HT-29 (cell line): ENCODE measurements around the gene FAF1. TPM values are rescaled to one million over a fixed set of nuclear protein-coding genes. Genes with fewer than 3 reads are reported as not detected.
"Not testable (repeated sequence)": the region's sequence is repeated elsewhere in the genome, so short reads cannot be mapped to it uniquely, and the experiment has no call there.

Experiments used
- DNase-seq: peaks from one replicate; pipeline ENCODE4 v3.0.0-alpha.2; 2015; ENCODE audit warnings: low spot score
- total RNA-seq: library from RNA; depleted of rRNA; stranded (reverse); fragments of >200 nt; shearing (Covaris generic); gene quantifications from 2 replicates; pipeline ENCODE4 v1.2.3, GENCODE V29; 2014

Gene FAF1
- total RNA-seq, 1 experiment from 2014 or later = 25.9 TPM

DNA sequence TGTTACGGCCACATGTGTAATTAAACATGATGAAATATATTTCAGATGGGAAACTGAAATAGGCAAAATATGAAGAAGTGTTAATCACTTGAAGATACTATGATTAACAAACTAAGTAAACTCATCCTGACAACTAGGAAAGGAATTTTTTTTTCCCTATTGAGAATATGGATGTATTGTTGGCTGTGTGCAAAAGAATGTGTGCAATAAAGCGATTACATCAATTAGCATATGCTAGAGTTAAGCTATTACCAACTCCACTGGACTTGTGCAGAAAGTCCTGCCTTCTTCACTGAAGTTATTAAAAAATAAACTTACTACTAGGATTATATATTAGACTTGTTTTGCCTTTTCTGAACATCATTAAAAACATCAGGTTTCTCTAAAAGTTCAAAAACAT is 393.7 kb downstream of the FAF1 start:
- DNase-seq = no peak

DNA sequence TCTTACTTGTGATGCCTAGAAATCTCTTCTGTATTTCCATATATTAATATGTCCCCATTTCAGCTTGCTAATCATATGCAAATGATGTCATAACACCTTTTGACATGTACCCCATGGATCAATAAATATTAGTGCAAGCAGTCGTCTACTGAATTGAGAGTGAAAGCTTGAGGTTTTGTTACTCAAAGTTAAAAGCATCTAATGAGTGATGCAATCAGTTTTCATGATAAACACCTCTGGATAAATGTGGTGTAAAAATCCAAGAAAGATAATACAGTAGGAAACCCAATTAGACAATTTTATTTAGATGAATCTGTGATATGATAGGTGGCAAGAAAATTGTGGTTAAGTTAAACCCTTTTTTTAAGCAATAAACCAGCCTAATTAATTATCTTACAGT is 395.6 kb downstream of the FAF1 start:
- no peak for DNase-seq

DNA sequence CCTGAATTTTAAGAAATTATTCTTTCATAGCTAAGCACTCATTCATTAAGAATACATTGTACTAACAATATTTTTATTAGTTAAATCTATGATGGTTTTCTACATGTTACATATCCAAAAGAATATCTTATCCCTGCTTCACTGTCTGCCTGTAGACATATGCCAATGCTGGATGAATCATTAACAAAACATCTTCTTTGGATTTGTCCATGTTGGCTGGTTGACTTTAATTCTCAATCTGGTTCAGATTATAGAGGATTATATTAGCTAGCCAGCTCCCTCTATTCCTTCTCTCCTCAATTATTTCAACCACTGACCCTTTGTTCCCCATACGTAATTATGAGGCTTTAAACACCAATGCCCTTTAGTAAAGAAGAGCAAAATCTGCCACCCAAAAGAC is 398.0 kb downstream of the FAF1 start:
- no peak for DNase-seq

DNA sequence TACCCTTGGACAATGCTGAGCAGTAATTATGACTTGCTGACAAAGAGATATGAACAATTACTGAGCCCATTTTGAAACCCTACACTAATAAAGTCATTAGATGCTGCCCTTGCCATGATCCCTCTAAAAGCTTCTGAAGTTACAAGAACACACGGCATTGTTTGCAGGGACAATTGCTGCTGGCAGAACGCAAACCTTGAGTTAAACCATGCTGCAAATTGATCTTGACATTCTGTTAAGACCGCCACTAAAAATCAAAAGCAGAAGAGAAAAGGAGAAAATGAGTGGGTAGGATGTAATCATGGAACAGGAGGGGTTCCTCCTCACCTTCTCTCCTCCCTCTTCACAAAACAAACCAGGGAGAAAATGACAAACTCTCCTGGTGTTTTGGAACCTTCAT is 400.6 kb downstream of the FAF1 start:
- DNase-seq = no peak

GRCh38 chr1:50553921-50554320 is 406.1 kb downstream of the FAF1 start:
- no peak for DNase-seq

DNA sequence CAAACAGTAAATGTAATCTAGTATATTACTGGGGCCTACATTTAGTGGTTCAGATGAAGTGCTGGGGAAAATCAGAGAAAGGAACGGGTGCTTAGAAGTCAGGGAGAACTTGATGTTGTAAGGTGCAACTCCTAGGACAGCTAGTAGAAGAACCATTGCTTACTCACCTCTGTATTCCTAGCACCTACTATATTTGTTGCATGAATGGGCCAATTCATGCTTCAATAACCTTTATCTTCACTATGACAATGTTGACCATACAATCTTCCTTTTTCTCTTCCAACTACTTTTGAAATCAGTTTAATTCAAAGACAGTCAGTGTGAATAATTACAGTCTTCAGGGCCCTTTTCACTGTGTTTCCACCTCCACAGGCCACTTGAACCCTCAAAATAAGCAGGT is 411.8 kb downstream of the FAF1 start:
- DNase-seq = no peak

DNA sequence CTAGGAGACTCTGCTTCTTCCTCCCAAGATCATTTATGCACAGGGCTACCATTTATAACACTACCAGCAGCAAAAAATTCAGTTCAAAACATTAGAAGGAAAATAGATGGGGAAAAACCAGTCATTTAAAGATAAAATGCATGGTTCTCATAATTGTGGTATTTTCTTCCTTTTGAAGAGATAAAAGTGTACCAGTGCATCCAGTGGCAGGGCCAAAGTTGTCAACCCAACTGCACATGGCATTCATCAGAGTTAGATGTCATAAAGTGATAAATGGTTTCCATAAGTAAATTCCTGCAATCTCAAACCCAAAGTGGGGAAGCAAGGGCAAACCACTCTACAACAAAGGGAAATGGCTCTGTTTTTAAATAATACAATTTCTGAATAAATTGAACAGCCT is 417.7 kb downstream of the FAF1 start:
- DNase-seq = no peak

GRCh38 chr1:50538476-50538875 is 421.6 kb downstream of the FAF1 start:
- DNase-seq = no peak

DNA sequence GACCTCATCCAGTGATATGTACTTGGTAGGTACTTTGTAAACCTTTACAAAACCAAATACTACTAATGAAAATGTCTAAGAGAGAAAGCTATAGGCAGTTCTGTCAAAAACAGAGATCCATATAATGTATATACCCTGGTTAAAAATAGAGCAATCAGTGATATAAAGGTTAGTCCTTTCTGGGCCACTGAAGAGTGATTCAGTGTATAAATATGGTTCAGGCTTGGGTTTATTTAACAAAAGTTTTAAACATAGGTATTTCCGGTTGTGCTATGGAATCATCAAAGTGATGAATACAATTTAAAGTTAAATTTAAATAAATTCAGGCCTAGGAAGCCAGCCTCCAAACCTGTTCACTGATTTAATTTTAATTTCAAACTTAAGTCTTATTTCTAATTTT is 428.5 kb downstream of the FAF1 start:
- no peak for DNase-seq

- no peak for DNase-seq
Observed at GRCh38 chr1:50531027-50531426, 429.0 kb downstream of the FAF1 start.

GRCh38 chr1:50529510-50529909 is 430.6 kb downstream of the FAF1 start:
- no peak for DNase-seq

DNA sequence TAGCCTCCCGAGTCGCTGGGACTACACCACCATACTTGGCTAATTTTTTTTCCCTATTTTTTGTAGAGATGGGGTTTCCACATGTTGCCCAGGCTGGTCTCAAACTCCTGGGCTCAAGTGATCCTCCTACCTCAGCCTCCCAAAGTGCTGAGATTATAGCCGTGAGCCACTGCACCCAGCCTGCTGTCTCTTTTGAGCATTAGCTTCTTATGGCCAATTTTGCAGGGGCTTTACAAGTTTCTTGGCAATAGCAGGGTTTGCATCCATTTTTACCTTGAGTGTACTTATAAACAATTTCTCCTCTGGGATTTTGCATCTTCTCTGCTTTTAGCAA is 432.1 kb downstream of the FAF1 start:
- not testable (repeated sequence) for DNase-seq

GRCh38 chr1:50527249-50527986 is 432.6 kb downstream of the FAF1 start:
- no peak for DNase-seq

DNA sequence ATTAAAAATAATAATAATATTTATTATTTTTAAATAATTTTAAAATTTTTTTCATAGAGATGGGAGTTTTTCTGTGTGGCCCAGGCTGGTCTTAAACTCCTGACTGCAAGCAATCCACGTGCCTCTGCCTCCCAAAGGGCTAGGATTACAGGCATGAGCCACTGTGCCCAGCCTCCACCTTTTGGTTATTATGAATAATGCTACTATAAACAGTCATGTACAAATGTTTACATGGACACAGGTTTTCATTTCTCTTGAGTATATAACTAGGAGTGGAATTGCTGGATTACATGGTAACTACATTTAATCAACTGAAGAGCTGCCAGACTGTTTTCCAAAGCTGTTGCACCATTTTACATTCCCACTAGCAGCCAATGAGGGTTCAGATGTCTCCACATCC is 433.6 kb downstream of the FAF1 start:
- DNase-seq = no peak

GRCh38 chr1:50523548-50523947 is 436.5 kb downstream of the FAF1 start:
- DNase-seq = no peak

- DNase-seq = no peak
Observed at GRCh38 chr1:50522691-50523342, 437.2 kb downstream of the FAF1 start.

GRCh38 chr1:50521703-50522102 is 438.4 kb downstream of the FAF1 start:
- DNase-seq = no peak

DNA sequence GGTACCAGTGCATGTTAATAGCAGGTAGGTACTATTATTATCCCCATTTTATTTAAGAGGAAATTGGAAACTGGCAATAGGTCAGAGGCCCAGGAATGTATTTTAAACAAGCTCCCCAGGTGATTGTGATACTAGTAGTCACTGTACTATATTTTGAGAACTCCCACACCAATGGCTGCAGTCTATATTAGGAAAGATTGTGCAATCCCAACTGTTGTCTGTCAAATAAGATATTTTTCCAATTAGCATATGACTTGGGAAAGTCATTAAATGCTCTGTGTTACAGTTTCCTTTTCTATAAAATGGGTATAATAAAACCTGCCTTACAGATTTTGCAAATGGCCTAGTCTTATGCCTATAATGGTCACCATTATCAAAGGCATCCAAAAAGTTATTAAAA is 442.6 kb downstream of the FAF1 start:
- no peak for DNase-seq

- DNase-seq = no peak
Observed at GRCh38 chr1:50516056-50516455, 444.0 kb downstream of the FAF1 start.

- no peak for DNase-seq
Observed at GRCh38 chr1:50508040-50508586, 452.0 kb downstream of the FAF1 start.

- DNase-seq = no peak
Observed at GRCh38 chr1:50505427-50505826, 454.6 kb downstream of the FAF1 start.

- no peak for DNase-seq
Observed at GRCh38 chr1:50503515-50503914, 456.6 kb downstream of the FAF1 start.

DNA sequence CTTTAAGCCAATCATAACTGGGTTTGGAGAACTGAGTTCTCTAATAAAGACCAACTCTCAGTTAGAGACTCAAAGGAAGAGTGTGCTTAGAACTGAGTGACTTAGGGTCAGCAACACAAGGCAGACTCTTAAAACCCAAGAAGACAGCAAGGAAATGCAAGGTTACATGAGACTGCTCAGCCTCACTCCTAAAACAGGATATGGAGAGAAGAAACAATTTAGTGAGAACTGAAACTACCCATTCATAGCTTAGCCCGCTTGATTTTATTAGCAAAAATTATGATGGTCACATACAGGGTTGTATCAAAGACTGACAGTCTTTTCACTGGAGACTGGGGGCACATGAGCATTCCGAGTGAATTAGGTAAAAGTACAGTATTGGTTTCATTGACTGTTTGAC is 457.9 kb downstream of the FAF1 start:
- DNase-seq = no peak
